HG02610 (cell line): ENCODE results near the gene EMC8.

ENCODE experiments used
- ATAC-seq: cut with Tn5 transposase; IDR thresholded peaks from one replicate; pipeline ENCODE4 v1.9.1; 2021; ENCODE audit warnings: mild to moderate bottlenecking, moderate library complexity; ENCODE audit not compliant: unreplicated experiment

EMC8 gene

GRCh38 chr16:85733839-85734170, 65.5 kb downstream of the EMC8 start:
- ATAC-seq: no peak

- ATAC-seq: no peak
Measured at GRCh38 chr16:85733155-85733838, 66.0 kb downstream of the EMC8 start.

- no peak for ATAC-seq
Measured at GRCh38 chr16:85731179-85731578, 68.2 kb downstream of the EMC8 start.

GRCh38 chr16:85730186-85730465, 69.2 kb downstream of the EMC8 start:
- no peak for ATAC-seq

GRCh38 chr16:85729452-85730185, 69.7 kb downstream of the EMC8 start:
- ATAC-seq: no peak

- no peak for ATAC-seq
Measured at GRCh38 chr16:85728879-85729278, 70.5 kb downstream of the EMC8 start.
